GM11168 (cell line): ENCODE measurements around the gene MLX.
"Not testable (repeated sequence)": the region's sequence is repeated elsewhere in the genome, so short reads cannot be mapped to it uniquely, and the experiment has no call there.

Experiments
- in situ Hi-C: fragments of 300-500 bp; cut with MboI; formaldehyde crosslinking; loops from one replicate; pipeline ENCODE4 v1.12.0; 2022; ENCODE audit warnings: low sequenced_read_pairs; ENCODE audit not compliant: unreplicated experiment

The MLX gene

GRCh38 chr17:42609814-42610801 is 43.2 kb downstream of the MLX start:
- in situ Hi-C loops: not testable (repeated sequence)

- in situ Hi-C loops: no loop called here
Measured at GRCh38 chr17:42612013-42612412, 45.1 kb downstream of the MLX start.

- in situ Hi-C loops: no loop called here
Measured at GRCh38 chr17:42613699-42614295, 46.9 kb downstream of the MLX start.

- in situ Hi-C loops: no loop called here
Measured at GRCh38 chr17:42617956-42618431, 51.1 kb downstream of the MLX start.

GRCh38 chr17:42618442-42619150 is 51.7 kb downstream of the MLX start:
- in situ Hi-C loops: no loop called here

- in situ Hi-C loops: not testable (repeated sequence)
Measured at GRCh38 chr17:42621987-42622386, 55.1 kb downstream of the MLX start.
